ENCODE data around the gene ATP9A.

GRCh38 chr20:51692806-51693400 lies 75.3 kb downstream of the ATP9A start:
- TF ChIP-seq HDAC6 (IDR thresholded peaks at IDR 0.05; ENCODE audit: low read depth, low read length) (no peak), CTCF (IDR thresholded peaks at IDR 0.05; ENCODE audit: control extremely low read depth in 1 of 3, insufficient read depth in 1 of 3, low read depth in 1 of 3, low read length in 3 of 3) (no peak), USF2 (IDR thresholded peaks at IDR 0.05; ENCODE audit: low read length) (no peak), RAD21 (IDR thresholded peaks at IDR 0.05 in 1 of 2, conservative IDR thresholded peaks at IDR 0.05 in 1 of 2; ENCODE audit: low read depth in 2 of 2, low read length in 2 of 2) (no peak), RFX5 (IDR thresholded peaks at IDR 0.05; ENCODE audit: borderline replicate concordance, low read depth, low read length) (no peak), POLR2AphosphoS5 (IDR thresholded peaks at IDR 0.05; ENCODE audit: low read depth, low read length) (no peak), SIN3A (conservative IDR thresholded peaks at IDR 0.05 in 1 of 2, IDR thresholded peaks at IDR 0.05 in 1 of 2; ENCODE audit: low read depth in 1 of 2, low read length in 2 of 2) (no peak), MAFK (IDR thresholded peaks at IDR 0.05; ENCODE audit: low read depth, low read length) (no peak)

Data from H1 (cell line).